HepG2 (cell line): ENCODE measurements around the gene RAB40A. TPM values are rescaled to one million over a fixed set of nuclear protein-coding genes. Genes with fewer than 3 reads are reported as not detected.

Experiments used
- ATAC-seq: fragments of 200-7000 bp; cut with Tn5 transposase; 3 replicates; pipeline ENCODE4 v1.9.1; 2020; ENCODE audit warnings: mild to moderate bottlenecking, moderate library complexity
- BruUV-seq: library from RNA; stranded (reverse); fragments of 400-500 nt; replicated peaks from 2 replicates; lab custom pipeline; 2021; lab: Mats Ljungman, UMichigan
- CTCF ChIA-PET: fragments of 300-600 bp; formaldehyde crosslinking; extraction: SDS; loops from one replicate; lab custom pipeline; 2021; ENCODE audit warnings: low total read pairs, inconsistent platforms, low intra/inter-chr PET ratio; lab: Yijun Ruan, JAX
- POLR2A ChIA-PET: fragments of 350-600 bp; sonication (Branson Sonifier 250); formaldehyde crosslinking; loops from one replicate; lab custom pipeline; 2020; ENCODE audit warnings: antibody characterized with exemption, inconsistent platforms; lab: Yijun Ruan, JAX
- DNase-seq: peaks from one replicate; pipeline ENCODE4 v3.0.0-alpha.2; 2015; ENCODE audit warnings: low spot score
- FAIRE-seq: peaks from 3 replicates; lab custom pipeline; 2011; peaks lifted over from hg19 to GRCh38; lab: Jason Lieb, UNC
- H2AFZ ChIP-seq: one replicate; pipeline ENCODE4 v1.6.1; 2011; ENCODE audit warnings: low read length, inconsistent platforms
- H3K27ac ChIP-seq: fragments of 300-600 bp; 3 replicates; pipeline ENCODE4 v1.8.0; 2011; ENCODE audit warnings: mixed run types, mild to moderate bottlenecking, mixed read lengths, low read length, inconsistent platforms; ENCODE audit not compliant: insufficient read depth; ENCODE audit errors: extremely low read length
- H3K27me3 ChIP-seq, 2 experiments: fragments of 200-600 bp in 1 of 2; 2 replicates in 1 of 2; 3 replicates in 1 of 2; pipeline versions ENCODE4 v1.6.0 to v1.8.0; 2011; ENCODE audit warnings: low read length in 2 of 2, mild to moderate bottlenecking in 2 of 2, moderate library complexity in 2 of 2, inconsistent platforms in 1 of 2; ENCODE audit not compliant: insufficient read depth in 2 of 2, control insufficient read depth in 1 of 2
- H3K36me3 ChIP-seq, 2 experiments: fragments of 200-600 bp in 1 of 2; replicated peaks in 1 of 2; 2 replicates in 1 of 2; 3 replicates in 1 of 2; pipeline versions ENCODE4 v1.5.1 to v1.8.0; 2011; ENCODE audit warnings: low read length in 2 of 2, inconsistent platforms in 1 of 2; ENCODE audit not compliant: insufficient read depth in 2 of 2, control insufficient read depth in 1 of 2
- H3K4me1 ChIP-seq: 2 replicates; pipeline ENCODE4 v1.5.1; 2012; ENCODE audit warnings: low read length, inconsistent platforms; ENCODE audit not compliant: insufficient read depth
- H3K4me2 ChIP-seq: 2 replicates; pipeline ENCODE4 v1.6.0; 2011; ENCODE audit warnings: low read depth, low read length, inconsistent platforms
- H3K4me3 ChIP-seq, 3 experiments: fragments of 200-600 bp in 1 of 3; sonication (generic), shearing (Covaris generic) in 1 of 3; replicated peaks in 1 of 3; 2 replicates each; pipeline ENCODE4 v1.5.1; 2011 to 2016; ENCODE audit warnings: low read length in 3 of 3, inconsistent platforms in 2 of 3, low read depth in 2 of 3, mild to moderate bottlenecking in 2 of 3, control low read depth in 1 of 3, mixed read lengths in 1 of 3; ENCODE audit not compliant: insufficient read depth in 1 of 3
- H3K79me2 ChIP-seq: one replicate; pipeline ENCODE4 v1.6.1; 2011; ENCODE audit warnings: low read length, inconsistent platforms; ENCODE audit not compliant: insufficient read depth
- H3K9ac ChIP-seq: 2 replicates; pipeline ENCODE4 v1.6.0; 2011; ENCODE audit warnings: mild to moderate bottlenecking, low read depth, low read length, inconsistent platforms; ENCODE audit not compliant: insufficient read depth
- H3K9me3 ChIP-seq: 2 replicates; pipeline ENCODE4 v1.5.1; 2012; ENCODE audit warnings: mild to moderate bottlenecking, low read length
- H4K20me1 ChIP-seq: 2 replicates; pipeline ENCODE4 v1.6.0; 2011; ENCODE audit warnings: inconsistent platforms, mild to moderate bottlenecking, low read length, moderate library complexity; ENCODE audit not compliant: insufficient read depth
- CTCF ChIP-seq: sonication (generic); formaldehyde crosslinking; IDR thresholded peaks from 2 replicates; pipeline ENCODE4 v1.5.0; 2020; ENCODE audit warnings: mild to moderate bottlenecking, missing genetic modification reagents, moderate library complexity
- FOXJ3 ChIP-seq: sonication (generic); formaldehyde crosslinking; IDR thresholded peaks from 2 replicates; pipeline ENCODE4 v1.4.0; 2020; ENCODE audit warnings: missing genetic modification reagents, mild to moderate bottlenecking, borderline replicate concordance
- GZF1 ChIP-seq: sonication (generic); formaldehyde crosslinking; IDR thresholded peaks from 2 replicates; pipeline ENCODE4 v1.5.1; 2020; ENCODE audit warnings: mild to moderate bottlenecking, missing genetic modification reagents
- SMC3 ChIP-seq: IDR thresholded peaks from 2 replicates; pipeline ENCODE4 v1.6.1; 2011; ENCODE audit warnings: low read length, improper control_type of control experiment
- STAG1 ChIP-seq: sonication (generic); formaldehyde crosslinking; IDR thresholded peaks from 2 replicates; pipeline ENCODE4 v1.4.0; 2020; ENCODE audit warnings: missing genetic modification reagents
- ZNF275 ChIP-seq: sonication (generic); formaldehyde crosslinking; IDR thresholded peaks from 2 replicates; pipeline ENCODE4 v1.8.0; 2022; ENCODE audit warnings: missing genetic modification reagents, mild to moderate bottlenecking, inconsistent platforms, borderline replicate concordance
- WGBS: methylation state at CpG from one replicate; pipeline ENCODE4 v1.1.6; 2017; ENCODE audit warnings: low lambda C conversion rate; 5-methylcytosine and 5-hydroxymethylcytosine counted together
- in situ Hi-C: cut with HindIII; loops from 2 replicates; pipeline ENCODE4 v1.10.0; 2017; ENCODE audit warnings: low pct_unique_long_range_greater_than_20kb; ENCODE audit not compliant: extremely low pct_ligation_motif_present
- intact Hi-C: fragments of 100-400 bp; cut with micrococcal nuclease; formaldehyde crosslinking; loops from one replicate; pipeline ENCODE4 v1.10.0; 2022; ENCODE audit not compliant: unreplicated experiment
- polyA plus RNA-seq, 8 experiments: library from polyadenylated mRNA; depleted of rRNA in 3 of 8; stranded (reverse) in 7 of 8; unstranded in 1 of 8; fragments of >200 nt; fragmentation: Illumina TruSeq in 4 of 8; extraction: Trizol in 4 of 8; gene quantifications; 2 replicates each; pipeline versions ENCODE4 v1.2.1 to v1.2.3, GENCODE V29; 2011 to 2016; ENCODE audit warnings: low read depth in 4 of 8, missing spikeins in 1 of 8, mixed read lengths in 1 of 8; ENCODE audit not compliant: insufficient read depth in 1 of 8
- total RNA-seq, 5 experiments: library from RNA; depleted of rRNA; stranded (reverse); fragments of >200 nt; fragmentation: Illumina TruSeq; extraction: Trizol; gene quantifications; 2 replicates each; pipeline ENCODE4 v1.2.3, GENCODE V29; 2016; ENCODE audit warnings: low read depth in 1 of 5

Gene RAB40A
- total and polyA plus RNA-seq, 2 of the 13 experiments (the other 11 are each of a cell fraction or from before 2014, with no cell fraction given): 0.11 TPM; not detected in 1

GRCh38 chrX:103464774-103465117, 54.5 kb downstream of the RAB40A start:
- intact Hi-C loops: loop anchor here (1.0 kb wide), 2 partner anchors 121 to 253 kb away; no protein-coding TSS in a partner anchor
- Histone ChIP-seq H4K20me1 (no peaks in the 10 kb centered on the region), H3K27ac (no peak overlapping the region), H3K4me2 (peak overlapping the region; percentile 67), H3K4me3 (peak overlapping the region in 2 of 3 experiments; percentile 8 to 62; a peak in 3 of 6 replicates), H3K79me2 (no peaks in the 10 kb centered on the region), H2AFZ (no peak overlapping the region), H3K36me3 (no peaks in the 10 kb centered on the region), H3K9ac (no peak overlapping the region), H3K9me3 (no peaks in the 10 kb centered on the region), H3K4me1 (no peaks in the 10 kb centered on the region; the same call in 1 of the 2 replicates)
- in situ Hi-C loops: loop anchor here (10.0 to 25.0 kb wide), 2 partner anchors 120 to 252 kb away; partner anchors contain the start of gene BEX4
- ATAC-seq (peak; percentile 95), DNase-seq (peak; percentile 44), FAIRE-seq (peak; percentile 90)
- POLR2A ChIA-PET: no interaction called here
- CTCF ChIA-PET: interaction anchor here (1.0 to 2.3 kb wide), 3 partner anchors 121 to 254 kb away, joined by 3 to 22 read pairs (median 6); no protein-coding TSS in a partner anchor
- WGBS: 9% methylated on average over 2 of the region's 3 CpGs
- TF ChIP-seq CTCF (CRISPR knock-in tag) (peak; percentile 74), ZNF275 (CRISPR knock-in tag) (no peak), GZF1 (CRISPR knock-in tag) (peak; percentile 41; the same call in 1 of the 2 replicates), SMC3 (peak; percentile 45; the same call in 1 of the 2 replicates), STAG1 (CRISPR knock-in tag) (peak; percentile 68), FOXJ3 (CRISPR knock-in tag) (no peak)
- TF ChIP-seq, all 625 proteins: peak for 4
- BruUV-seq: no TSS peak
- no peaks in the 10 kb centered on the region for H3K27me3 ChIP-seq
